ENCODE results near the gene FBXO10.
A peak's percentile ranks its signal among the peaks of the same experiment; 100 is the strongest.

FBXO10 gene

DNA sequence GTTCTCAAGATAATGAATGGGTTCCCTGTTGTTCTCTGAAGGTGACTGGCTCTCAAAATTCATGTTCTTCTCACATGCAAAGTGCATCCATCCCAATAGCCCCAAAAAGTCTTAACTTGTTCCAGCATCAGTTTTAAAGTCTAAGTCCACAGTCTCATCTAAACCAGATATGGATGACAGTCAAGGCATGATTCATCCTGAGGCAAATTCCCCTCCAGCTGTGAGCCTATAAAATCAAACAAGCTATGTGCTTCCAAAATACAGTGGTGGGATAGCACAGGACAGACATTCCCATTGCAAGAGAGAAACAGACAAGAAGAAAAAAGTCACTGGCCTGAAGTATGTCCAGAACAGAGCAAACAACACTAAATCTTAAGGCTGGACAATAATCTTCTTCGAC lies 25.4 kb downstream of the FBXO10 start:
- no peak for TF ChIP-seq ZFX (IDR thresholded peaks at IDR 0.05)
- TF ChIP-seq, protein P1, sequence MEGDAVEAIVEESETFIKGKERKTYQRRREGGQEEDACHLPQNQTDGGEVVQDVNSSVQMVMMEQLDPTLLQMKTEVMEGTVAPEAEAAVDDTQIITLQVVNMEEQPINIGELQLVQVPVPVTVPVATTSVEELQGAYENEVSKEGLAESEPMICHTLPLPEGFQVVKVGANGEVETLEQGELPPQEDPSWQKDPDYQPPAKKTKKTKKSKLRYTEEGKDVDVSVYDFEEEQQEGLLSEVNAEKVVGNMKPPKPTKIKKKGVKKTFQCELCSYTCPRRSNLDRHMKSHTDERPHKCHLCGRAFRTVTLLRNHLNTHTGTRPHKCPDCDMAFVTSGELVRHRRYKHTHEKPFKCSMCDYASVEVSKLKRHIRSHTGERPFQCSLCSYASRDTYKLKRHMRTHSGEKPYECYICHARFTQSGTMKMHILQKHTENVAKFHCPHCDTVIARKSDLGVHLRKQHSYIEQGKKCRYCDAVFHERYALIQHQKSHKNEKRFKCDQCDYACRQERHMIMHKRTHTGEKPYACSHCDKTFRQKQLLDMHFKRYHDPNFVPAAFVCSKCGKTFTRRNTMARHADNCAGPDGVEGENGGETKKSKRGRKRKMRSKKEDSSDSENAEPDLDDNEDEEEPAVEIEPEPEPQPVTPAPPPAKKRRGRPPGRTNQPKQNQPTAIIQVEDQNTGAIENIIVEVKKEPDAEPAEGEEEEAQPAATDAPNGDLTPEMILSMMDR (conservative IDR thresholded peaks at IDR 0.05), result no peak

DNA sequence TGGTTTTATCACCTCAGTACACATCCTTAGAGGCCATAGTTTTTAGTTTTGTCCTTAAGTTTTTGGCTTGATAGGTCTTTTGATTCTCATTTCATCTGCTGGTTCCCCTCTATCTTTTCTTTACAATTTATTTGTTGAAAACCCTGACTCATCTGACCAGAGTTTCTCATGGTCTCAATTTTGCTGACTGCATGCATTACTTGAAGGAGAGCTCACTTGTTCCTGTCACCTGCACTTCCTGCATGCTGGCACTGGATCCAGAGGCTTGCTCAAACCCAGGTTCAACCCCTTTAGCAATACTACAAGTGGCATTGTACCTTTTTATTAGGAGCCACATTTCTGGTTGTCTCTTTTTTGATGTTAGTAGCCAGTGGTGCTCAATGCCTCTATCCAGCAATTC lies 26.7 kb downstream of the FBXO10 start:
- no peak for TF ChIP-seq ZFX (IDR thresholded peaks at IDR 0.05)
- TF ChIP-seq, protein P1 (conservative IDR thresholded peaks at IDR 0.05), result no peak
- no peak overlapping the region for H3K27ac ChIP-seq

More for the DNA sequence above, 25.4 kb downstream of the FBXO10 start:
- H3K27ac ChIP-seq, result no peak overlapping the region

DNA sequence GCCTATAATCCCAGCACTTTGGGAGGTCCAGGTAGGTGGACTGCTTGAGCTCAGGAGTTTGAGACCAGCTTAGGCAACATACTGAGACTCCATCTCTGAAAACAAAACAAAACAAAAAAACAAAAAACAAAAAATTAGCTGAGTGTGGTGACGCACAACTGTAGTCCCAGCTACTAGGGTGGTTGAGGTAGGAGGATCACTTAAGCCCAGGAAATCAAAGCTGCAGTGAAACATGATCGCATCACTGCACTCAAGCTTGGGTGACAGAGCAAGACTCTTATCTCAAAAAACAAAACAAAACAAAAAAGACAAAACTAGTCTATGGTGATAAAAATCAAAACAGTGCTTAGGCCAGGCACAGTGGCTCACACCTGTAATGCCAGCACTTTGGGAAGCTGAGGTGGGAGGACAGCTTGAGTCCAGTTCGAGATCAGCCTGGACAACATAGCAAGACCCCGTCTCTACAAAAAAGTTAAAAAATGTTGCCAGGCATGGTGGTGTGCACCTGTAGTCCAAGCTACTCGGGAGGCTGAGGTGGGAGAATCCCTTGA lies 28.8 kb downstream of the FBXO10 start:
- TF ChIP-seq ZFX (IDR thresholded peaks at IDR 0.05), result no peak
- TF ChIP-seq, protein P1 (conservative IDR thresholded peaks at IDR 0.05), result no peak
- H3K27ac ChIP-seq, result no peak overlapping the region

DNA sequence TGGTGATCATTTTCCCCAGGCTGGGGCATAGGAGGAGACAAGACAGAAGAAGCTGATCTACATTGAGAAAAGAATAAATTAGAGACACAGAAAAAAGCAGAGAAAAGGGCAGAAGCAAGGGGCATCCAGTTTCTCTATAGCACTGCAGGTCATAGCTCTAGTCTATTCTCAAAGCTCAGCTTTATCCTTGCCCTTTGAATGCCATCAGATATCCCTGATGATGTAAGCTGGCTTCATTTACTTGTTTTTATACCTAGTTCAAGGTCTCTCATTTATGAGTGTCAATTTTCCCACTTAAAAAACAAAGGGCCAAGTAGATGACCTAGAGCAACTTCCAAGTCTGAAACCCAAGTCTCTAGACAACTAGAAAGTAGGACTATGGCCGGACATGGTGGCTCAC lies 32.7 kb downstream of the FBXO10 start:
- H3K27ac ChIP-seq, result no peak overlapping the region
- TF ChIP-seq, protein P1 (conservative IDR thresholded peaks at IDR 0.05), result no peak
- TF ChIP-seq ZFX (IDR thresholded peaks at IDR 0.05), result no peak

DNA sequence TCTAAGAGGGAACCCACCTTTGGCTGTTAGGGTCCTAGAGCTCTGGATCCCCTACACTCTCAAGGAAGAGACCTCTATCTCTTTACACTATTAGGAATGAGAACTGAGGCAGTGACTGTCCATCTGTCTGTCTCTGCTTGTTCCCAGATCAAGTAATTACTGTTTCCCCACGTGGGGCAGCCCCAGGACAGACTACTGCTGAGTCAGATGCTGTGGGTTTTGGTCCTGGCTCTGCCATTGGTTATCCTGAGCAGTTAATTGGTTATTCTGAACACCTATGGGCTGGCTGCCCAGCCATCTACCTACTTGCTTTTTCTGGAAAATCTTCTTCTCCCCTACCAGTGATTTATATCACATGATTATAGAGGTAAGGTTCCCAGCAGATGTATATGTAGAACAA lies 33.3 kb downstream of the FBXO10 start:
- TF ChIP-seq ZFX (IDR thresholded peaks at IDR 0.05), result no peak
- TF ChIP-seq, protein P1 (conservative IDR thresholded peaks at IDR 0.05), result no peak
- H3K27ac ChIP-seq, result no peak overlapping the region

DNA sequence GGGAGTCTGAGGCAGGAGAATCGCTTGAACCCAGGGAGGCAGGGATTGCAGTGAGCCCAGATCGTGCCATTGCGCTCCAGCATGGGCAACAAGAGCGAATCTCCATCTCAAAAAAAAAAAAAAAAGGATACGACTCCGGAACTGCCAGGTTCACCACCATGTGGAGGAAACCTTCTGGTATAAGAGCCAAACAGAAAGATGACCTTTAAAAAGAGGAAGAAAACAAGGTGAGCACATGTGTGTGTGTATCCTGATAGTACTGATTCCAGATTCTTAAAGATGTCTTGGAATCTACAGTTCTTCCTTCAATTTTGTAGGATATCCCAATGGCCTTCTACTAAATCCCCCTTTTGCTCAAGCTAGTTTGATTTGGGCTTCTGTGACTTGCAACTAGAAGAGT lies 33.7 kb downstream of the FBXO10 start:
- TF ChIP-seq, protein P1 (conservative IDR thresholded peaks at IDR 0.05), result no peak
- TF ChIP-seq ZFX (IDR thresholded peaks at IDR 0.05), result no peak

DNA sequence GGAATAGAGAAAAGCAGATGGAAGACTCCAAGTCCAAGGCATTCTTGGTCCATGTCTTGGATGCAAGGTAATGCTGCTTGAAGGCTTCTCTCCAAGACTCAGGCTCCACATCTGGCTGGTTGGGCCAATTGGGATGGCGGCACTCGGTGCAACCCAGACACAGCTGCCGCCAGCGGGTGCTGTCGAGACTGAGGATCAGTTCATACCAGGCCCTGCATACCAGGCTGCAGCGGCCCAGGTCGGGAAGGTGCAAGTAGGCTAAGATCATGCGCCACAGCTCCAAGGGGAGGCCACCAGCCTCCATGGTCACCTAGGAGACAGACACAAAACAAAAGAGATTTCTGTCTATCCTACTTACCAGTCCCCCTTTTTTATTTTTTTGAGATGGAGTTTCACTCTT lies 34.7 kb downstream of the FBXO10 start:
- TF ChIP-seq, protein P1 (conservative IDR thresholded peaks at IDR 0.05), result no peak
- TF ChIP-seq ZFX (IDR thresholded peaks at IDR 0.05), result no peak
- H3K27ac ChIP-seq, result peak overlapping the region; percentile 78

More for the DNA sequence above, 33.7 kb downstream of the FBXO10 start:
- H3K27ac ChIP-seq, result peak overlapping the region; percentile 78

Measured in C4-2B (cell line).